NCI-H1436 (cell line): ENCODE data around the gene CELF1.
"Not testable (repeated sequence)": the region's sequence is repeated elsewhere in the genome, so short reads cannot be mapped to it uniquely, and the experiment has no call there.

ENCODE experiments used
- DNase-seq: peaks from one replicate; lab custom pipeline; 2025; lab: John Stamatoyannopoulos, UW

CELF1 gene

DNA sequence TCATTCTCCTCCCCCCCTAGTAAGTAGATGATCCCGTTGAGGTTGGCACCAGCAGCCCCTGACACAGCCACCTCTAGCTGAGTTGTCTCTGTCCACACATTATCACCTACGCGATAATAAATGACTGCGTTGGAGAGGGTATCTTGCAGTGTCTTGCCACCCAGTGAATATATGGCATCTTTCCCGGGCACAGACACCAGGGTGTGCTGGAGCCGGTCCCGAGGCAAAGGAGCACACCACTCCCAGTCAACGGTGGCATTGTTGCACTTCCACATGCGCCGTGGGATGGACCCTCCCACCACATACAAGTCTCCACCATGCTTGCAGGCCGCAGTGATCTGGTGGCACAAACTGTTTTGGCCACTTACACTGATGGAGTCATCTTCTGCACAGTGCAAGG lies 20.4 kb upstream of the CELF1 start:
- no peak for DNase-seq

DNA sequence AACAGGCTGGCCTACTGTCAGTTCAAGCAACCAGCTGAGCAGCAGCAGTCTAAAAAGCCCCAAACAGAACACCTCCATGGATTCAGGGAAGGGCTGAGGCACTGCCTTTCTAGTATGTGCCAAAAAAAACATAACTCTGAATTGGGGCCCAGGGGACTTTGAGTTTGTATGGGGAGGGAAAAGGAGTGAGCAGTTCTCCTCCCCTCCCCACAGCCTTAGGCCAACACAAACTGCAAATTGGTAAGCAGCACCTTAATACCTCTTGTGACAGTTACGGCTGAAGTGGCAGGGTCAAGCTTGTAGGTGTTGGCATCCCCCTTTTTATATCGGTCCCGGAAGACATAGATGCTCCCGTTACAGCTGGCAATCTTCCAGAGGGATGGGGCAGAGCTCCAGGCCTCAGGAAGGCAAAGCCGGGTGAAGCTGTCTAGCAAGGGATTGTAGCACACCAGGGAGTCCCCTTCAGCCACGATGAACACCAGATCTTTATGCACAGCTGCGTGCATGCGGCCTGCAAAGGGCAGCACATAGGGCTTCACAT lies 19.9 kb upstream of the CELF1 start:
- no peak for DNase-seq

DNA sequence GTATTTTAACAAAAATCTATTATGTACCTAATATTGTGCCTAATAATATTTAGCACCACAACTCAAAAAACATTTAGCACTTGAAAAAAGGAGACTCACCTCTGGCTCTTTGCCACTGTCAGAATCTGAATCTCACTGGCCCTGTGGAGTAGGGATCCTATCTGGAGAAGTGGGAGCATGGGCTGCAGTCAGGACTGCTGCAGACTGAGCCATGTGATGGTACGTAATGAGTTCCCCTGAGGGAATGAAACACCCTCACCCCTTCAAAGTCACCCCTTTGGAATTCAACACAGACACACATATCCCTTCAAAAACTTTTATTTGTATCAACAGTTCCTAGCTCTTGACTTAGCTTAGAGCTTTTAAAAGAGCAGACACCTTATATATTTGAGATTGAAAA lies 19.0 kb upstream of the CELF1 start:
- DNase-seq = no peak

DNA sequence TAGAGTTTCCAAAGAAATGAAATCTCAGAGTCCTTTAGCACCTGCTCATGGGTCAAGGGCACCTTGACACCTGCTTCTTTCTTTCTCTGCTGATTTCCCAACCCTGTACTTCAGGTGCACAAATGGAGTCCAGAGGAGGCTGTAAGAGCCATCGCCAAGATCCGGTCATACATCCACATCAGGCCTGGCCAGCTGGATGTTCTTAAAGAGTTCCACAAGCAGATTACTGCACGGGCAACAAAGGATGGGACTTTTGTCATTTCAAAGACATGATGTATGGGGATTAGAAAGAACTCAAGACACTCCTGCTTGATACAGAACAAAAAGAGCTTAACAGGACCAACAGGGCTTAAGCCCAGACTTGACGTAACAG lies 18.4 kb upstream of the CELF1 start:
- DNase-seq = no peak

DNA sequence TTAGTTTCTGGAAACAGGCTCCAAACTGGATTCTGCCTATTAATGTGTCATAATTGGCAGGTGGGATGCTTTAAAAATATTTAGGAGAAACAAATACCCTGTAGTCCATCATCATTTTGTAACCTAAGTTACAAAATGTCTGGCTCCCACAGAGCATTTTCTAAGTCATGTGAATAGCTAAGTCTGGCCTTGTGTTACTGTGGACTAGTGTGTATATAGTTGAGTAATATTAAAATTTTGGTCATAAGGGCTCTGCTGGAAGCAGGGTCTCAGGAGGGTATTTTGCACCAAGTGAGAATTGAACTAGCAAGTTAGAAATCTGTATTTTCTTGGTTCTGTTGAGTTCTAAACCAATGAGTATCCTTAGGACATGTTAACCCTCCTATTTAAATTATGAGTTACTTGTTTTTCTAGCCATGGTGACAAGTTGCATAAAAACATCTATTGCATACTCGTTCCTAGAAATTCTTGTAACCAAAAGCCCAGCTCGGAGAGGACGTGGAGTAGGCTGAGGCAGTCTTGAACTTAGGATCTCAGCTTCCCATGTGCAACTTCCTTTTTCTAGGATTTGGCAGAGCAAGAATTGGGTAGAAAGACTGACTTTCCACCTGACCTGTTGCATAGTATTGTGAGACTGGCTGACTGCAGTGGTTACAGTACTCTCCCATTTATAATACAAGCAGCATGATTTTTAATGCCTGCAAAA lies 17.9 kb upstream of the CELF1 start:
- DNase-seq = no peak

DNA sequence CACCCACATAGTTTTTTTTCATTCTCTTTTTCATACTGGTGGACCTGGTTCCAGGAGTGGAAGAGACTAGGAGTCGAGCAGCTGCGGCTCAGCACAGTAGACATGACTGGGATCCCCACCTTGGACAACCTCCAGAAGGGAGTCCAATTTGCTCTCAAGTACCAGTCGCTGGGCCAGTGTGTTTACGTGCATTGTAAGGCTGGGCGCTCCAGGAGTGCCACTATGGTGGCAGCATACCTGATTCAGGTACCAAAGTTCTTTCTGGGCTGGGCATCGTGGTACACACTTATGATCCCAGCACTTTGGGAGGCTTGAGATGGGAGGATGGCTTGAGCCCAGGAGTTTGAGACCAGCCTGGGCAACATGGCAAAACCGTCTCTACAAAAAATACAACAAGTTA lies 16.7 kb upstream of the CELF1 start:
- no peak for DNase-seq

DNA sequence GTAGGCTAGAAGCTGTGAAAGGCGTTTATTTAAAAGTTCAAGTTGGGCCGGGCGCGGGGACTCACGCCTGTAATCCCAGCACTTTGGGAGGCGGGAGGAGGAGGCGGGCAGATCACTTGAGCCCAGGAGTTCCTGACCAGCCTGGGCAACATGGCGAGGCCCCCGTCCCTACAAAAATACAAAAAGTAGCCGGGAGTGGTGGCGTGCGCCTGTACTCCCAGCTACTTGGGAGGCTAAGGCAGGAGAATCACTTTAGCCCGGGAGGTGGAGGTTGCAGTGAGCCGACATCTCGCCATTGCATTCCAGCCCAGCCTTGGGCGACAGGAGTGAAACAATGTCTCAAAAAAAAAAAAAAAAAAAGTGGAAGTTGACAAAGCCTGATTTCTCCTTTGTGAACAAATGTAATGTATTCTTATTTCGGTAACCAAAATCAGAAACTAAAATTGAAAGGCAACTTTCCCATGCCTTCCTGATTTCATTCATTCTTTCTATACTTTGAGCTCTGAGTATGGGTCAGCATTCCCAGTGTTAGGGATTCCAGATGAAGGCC lies 13.3 kb upstream of the CELF1 start:
- no peak for DNase-seq

DNA sequence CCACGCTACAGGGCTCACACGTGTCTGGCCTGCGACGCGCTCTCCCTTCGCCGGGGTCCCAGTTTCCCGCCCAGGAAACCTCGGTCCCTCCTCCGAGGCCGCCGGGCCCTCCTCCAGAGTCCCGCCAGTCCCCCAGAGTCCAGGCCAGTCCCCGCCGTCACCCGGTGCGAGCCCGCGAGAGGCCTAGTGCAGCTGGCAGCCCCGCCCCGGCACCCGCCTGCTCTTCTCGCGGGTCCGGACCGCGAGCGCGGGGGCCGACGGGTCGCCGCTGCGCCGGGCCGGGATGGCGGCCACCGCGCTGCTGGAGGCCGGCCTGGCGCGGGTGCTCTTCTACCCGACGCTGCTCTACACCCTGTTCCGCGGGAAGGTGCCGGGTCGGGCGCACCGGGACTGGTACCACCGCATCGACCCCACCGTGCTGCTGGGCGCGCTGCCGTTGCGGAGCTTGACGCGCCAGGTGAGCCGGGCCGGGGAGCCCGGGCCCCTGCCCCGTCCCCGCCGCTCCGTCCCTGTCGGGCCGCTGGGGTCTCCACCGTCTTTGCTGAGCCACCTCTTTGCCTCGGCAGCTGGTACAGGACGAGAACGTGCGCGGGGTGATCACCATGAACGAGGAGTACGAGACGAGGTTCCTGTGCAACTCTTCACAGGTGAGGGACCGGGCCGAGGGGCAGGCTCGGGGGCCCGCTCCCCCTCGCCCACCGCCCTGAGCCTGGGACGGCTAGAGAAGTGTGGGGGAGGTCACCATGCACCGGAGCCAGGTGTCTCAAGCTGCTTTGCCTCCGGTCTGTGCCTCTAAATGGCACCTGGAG lies 12.6 kb upstream of the CELF1 start, which contains the start of gene PTPMT1:
TSS of gene PTPMT1 (plus strand) at position 260 of the 809 bp plus-strand sequence. CDS start at position 284, 24 bp downstream.
- peak; percentile 66 for DNase-seq

DNA sequence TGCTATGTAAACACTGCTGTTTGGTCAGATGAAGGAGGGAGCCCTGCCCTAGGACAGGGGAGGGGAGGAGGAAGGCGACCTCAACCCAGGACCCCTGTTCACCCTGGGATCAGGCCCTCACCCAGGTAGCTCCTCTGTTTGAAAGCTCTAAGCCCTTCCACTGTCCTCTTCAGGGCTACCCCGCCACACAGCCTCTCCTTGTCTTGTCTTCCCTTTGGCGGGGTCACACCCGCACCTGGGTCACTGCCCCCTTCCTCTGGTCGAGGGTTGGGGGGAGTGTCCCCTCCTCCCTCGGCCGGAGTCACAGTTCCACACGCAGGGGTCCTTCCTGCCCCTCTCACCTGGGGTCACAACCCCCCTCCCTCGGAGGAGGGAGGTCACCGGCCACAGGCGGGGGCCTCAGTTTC lies 12.0 kb upstream of the CELF1 start:
- DNase-seq = no peak

DNA sequence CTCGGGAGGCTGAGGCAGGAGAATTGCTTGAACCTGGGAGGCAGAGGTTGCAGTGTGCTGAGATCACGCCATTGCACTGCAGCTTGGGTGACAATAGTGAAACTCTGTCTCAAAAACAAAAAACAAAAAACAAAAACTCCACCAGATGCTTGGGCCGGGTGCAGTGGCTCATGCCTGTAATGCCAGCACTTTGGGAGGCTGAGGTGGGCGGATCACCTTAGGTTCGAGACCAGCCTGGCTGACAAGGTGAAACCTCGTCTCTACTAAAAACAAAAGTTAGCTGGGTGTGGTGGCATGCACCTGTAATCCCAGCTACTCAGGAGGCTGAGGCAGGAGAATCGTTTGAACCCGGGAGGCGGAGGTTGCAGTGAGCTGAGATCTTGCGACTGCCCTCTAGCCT lies 11.4 kb upstream of the CELF1 start:
- DNase-seq = not testable (repeated sequence)

DNA sequence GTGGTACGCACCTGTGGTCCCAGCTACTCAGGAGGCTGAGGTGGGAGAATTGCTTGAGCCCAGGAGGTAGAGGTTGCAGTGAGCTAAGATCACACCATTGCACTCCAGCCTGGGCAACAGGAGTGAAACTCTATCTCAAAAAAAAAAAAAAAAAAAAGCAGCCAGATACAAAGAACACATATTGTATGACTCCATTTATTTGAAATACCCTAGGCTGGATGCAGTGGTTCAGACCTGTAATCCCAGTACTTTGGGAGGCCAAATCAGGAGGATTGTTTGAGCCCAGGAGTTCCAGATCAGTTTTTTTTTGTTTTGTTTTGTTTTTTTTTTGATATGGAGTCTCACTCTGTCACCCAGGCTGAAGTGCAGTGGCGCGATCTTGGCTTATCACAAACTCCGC lies 9.5 kb upstream of the CELF1 start:
- not testable (repeated sequence) for DNase-seq

DNA sequence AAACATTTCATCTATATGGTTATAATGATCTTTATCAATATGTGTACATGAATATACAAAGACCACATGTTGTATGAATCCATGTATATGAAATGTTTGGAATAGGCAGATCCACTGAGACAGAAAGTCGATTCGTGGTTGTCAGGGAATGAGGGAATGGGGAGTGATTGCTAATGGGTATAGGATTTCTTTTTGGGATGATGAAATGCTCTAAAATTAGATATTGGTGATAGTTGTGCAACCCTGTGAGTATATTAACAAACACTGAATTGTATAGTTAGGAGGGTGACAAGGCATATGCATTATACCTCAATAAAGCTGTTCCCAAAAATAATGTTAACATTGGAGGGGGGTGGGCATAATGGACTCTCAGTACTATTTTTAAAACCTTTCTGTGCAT lies 7.5 kb upstream of the CELF1 start:
- DNase-seq = no peak

DNA sequence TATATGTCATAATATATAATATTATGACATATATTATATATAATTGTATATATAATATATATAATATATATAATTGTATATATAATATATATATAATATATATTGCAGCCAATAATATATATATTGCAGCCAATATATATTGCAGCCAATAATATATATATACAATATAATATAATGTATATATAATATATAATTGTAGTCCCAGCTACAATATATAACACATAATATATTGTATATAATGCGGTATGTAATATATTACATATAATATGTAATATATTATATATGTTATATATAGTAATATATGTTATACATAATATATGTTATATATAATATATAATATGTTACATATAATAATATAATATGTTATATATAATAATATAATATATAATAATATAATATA lies 5.8 kb upstream of the CELF1 start:
- DNase-seq = no peak

DNA sequence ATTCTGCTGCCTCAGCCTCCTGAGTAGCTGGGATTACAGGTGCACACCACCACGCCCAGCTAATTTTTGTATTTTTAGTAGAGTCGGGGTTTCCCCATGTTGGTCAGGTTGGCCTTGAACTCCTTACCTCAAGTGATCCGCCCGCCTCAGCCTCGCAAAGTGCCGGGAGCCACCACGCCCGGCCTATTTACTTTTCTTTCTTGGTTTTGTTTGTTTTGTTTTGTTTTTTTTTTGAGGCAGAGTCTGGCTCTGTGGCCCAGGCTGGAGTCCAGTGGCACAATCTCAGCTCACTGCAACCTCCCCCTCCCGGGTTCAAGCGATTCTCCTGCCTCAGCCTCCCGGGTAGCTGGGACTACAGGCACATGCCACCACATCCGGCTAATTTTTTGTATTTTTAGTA lies 4.1 kb upstream of the CELF1 start:
- not testable (repeated sequence) for DNase-seq

DNA sequence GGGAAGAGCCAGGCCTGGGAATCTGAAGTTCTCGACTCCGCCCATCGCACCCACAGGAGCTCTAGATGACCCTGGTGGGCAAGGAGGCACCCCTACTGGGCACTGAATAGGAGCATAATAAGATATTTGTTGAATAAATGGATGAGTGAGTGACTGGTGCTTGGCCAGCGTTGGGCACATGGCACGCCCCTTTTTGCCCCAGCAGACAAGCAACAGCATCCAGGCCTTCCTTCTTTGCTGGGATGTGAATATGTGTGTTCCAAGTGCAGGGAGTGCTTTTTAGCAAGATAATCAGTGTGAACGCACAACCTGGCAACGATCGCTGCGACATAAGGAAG lies 443 bp upstream of the CELF1 start:
- DNase-seq = no peak

DNA sequence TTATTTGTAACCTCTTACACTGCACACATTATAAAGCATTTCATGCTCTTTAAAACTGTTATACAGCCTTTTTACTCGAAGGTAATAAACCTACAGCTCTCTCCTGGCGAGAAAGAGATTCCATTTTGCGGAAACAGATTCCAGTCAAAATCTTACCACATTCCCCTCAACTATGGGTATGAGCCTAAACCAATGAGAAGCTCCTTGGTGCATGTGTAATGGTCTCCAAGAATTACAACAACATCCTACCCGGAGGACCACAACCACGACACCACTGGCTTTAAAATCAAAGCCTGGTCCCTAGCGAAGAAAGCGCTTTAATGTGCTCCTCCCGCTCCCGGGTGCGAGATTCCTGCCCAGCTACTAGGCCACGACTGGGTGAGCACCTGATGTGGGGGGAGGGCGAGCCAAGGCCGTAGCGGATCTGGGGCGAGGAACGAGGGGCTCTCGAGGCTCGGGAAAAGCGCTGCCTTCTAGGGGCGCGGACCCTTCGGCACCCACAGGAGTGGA lies 821 bp downstream of the CELF1 start:
- DNase-seq = no peak

DNA sequence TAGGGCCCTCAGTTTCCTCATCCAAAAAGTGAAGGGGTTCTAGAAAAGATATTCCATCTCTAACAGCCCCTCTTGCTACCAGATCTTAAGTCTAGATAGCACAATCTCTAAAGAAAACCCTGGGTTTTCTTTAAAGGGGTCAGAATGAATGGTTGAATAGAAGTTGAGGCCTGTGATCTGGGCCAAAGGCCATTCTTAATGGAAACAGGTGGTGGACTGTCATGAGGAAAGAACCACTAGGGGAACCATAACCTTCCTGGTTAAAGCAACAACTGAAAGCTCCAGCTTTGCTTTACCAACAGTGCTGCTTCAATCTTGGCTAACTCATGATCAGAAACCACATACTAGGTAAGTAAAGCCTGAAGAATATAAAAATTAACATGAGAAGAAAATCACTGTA lies 1.8 kb downstream of the CELF1 start:
- no peak for DNase-seq

DNA sequence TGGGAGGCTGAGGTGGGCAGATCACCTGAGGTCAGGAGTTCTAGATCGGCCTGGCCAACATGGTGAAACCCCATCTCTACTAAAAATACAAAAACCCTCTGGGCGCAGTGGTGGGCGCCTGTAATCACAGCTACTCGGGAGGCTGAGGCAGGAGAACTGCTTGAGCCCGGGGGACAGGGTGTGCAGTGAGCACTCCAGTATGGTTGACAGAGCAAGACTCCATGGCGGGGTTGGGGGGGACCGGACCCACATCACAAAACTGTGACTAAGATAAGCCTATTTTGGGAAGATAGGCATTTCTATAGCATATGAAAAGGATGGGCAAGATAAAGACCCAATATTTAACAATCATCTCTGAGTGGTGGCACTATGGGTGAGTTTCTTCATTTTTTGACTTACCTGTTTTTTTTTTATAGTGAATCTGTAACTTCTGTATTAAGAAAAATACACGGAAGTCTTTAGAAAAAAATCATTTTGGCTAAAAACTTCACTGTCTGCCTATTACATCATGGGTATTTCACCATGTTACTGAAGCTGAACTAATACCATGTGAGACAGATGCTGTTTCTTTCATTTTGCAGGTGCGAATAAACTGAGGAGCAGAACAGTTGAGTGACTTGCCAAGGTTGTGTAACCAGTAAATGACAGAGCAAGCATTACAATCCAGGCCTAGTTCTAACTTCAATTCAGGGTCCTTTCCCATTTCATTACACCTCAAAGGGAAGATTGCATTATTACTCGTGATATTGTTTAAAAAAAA lies 2.5 kb downstream of the CELF1 start:
- no peak for DNase-seq

DNA sequence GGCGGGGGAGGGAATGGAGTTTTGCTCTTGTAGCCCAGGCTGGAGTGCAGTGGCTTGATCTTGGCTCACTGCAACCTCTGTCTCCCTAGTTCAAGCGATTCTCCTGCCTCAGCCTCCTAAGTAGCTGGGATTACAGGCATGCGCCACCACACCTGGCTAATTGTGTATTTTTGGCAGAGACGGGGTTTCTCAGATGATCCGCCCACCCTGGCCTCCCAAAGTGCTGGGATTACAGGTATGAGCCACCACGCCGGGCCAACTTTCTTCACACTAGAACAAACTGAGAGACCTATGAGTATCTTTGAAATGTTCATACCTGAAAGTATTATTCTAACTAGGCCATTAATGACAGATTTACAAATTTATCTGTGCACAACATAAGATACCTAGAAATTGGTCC lies 6.7 kb downstream of the CELF1 start:
- DNase-seq = not testable (repeated sequence)

DNA sequence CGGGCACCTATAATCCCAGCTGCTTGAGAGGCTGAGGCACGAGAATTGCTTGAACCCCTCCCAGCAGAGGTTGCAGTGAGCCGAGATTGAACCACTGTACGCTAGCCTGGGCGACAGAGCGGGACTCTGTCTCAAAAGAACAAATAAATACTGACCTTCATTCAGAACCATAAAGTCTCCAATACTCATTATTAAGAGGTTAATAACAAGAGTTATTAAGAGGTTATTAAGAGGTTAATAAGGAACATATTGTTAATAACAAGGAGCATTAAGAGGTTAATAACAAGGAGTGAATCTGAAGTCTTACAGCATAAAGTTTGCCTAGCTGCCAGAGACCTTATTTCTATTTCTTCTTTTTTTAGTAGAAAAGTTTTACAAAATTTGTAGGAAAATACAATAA lies 7.6 kb downstream of the CELF1 start:
- no peak for DNase-seq

DNA sequence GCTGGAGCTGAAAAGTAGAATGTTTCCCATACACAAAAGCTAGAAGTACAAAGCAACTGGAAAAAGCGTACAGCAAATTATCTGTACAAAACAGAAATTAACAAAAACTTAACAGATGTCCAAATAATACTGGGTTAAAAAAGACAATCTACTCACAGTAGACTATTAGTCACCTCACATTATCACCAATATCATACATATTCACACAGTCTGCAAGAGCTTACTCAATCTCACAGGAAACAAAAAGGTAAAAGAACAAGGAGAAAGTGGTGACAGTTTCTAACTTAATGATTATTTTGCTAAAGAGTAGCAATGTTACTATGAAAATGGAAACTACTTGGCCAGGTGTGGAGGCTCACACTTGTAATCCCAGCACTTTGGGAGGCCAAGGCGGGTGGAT lies 11.9 kb downstream of the CELF1 start:
- no peak for DNase-seq

DNA sequence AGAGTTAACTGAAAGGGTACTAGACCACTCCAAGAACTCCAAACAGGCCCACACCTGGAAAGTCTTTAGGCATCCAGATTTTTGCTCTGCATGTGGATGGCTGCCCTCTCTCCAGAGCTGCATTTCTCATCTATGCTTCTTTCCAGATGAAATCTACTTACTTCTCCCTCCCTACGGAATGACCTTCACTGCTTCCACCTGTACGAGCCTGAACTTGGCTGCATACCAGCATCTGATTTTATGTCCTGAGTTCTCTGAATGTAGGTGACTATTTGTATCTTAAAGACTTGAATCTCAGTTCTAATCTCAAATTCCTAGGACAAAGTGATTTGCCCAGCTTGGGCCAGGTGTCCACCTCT lies 13.3 kb downstream of the CELF1 start:
- DNase-seq = no peak
